Adrenal gland (tissue), 5 donors: ENCODE measurements around the gene UBAP1L.

Experiments
- CTCF ChIP-seq, 6 experiments: fragments of 450-650 bp in 4 of 6; fragments of 200-600 bp in 2 of 6; sonication (generic) in 1 of 6; IDR thresholded peaks; 1 replicate in 5 of 6; 2 replicates in 1 of 6; pipeline versions ENCODE4 v1.5.1 to v1.8.0; 2016 to 2021; ENCODE audit warnings: antibody characterized with exemption in 6 of 6, mild to moderate bottlenecking in 2 of 6, moderate library complexity in 1 of 6
- POLR2A ChIP-seq, 2 donors: fragments of 450-650 bp; IDR thresholded peaks; one replicate each; pipeline ENCODE4 v1.6.1; 2017; ENCODE audit warnings: antibody characterized with exemption in 2 of 2, mild to moderate bottlenecking in 2 of 2, moderate library complexity in 1 of 2
- donor health status: DM: no; HTN: no; CAD: no.

- TF ChIP-seq POLR2A (IDR thresholded peaks at IDR 0.05) = no peak
- no peak for TF ChIP-seq CTCF (IDR thresholded peaks at IDR 0.05)
Measured at GRCh38 chr15:65050270-65050669, 64.7 kb downstream of the UBAP1L start.
